GM11168 (cell line): Measurements from ENCODE around the gene OR10A6.

Source experiments
- in situ Hi-C: fragments of 300-500 bp; cut with MboI; formaldehyde crosslinking; loops from one replicate; pipeline ENCODE4 v1.12.0; 2022; ENCODE audit warnings: low sequenced_read_pairs; ENCODE audit not compliant: unreplicated experiment

OR10A6 gene, protein sequence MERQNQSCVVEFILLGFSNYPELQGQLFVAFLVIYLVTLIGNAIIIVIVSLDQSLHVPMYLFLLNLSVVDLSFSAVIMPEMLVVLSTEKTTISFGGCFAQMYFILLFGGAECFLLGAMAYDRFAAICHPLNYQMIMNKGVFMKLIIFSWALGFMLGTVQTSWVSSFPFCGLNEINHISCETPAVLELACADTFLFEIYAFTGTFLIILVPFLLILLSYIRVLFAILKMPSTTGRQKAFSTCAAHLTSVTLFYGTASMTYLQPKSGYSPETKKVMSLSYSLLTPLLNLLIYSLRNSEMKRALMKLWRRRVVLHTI

DNA sequence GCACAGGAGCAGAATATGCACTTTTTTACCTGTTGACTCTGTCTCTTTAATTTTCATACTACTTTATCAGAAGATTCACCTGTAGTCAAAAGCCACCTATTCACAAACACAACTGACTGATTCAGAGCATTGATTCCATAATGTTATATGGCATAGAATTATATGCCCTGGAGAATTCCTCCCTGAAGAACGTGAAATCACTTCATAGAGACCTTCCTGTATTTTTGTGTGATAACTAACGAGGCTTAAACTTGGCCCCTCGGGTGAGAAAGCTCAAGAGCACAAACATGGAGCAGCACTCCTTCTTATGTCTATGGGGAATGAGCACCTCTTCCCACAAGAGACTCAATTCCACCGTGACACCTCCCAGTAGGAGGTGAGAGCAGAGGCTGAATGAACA is at the start of gene OR10A6:
TSS of gene OR10A6 (minus strand) at position 101 of the 400 bp plus-strand sequence. CDS start 2,606 bp downstream, outside the sequence.
- in situ Hi-C loops, result no loop called here

DNA sequence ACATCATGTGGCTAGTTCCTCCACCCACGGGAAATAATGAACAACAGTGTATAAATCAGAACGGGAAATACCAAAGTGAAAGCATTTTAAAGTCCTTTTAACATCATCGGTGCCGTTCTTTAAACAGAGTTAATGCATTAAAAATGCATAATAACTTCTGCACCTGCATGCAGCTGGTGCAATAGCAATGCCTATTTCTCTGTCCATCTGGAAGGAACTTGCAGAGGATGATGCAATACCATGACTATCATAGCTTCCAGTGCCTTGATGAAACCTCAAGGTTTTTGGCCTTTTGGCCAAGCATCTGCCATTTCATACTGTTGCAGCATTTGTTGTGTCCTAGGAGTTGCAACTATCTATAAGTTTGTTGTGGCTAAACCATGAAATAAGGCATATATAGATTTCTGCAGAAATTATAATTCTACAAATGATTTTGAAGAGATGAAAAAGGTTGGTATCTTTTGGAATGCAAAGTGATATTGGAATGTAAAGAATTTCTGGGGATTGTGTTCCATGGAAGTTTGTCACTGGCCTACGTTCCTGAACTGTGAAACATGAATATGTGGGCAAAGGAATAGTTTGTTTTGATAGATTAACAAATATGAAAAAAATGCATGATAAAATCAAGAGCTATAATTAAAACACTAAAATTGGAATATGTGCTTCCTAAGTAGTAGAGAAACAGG is 46.3 kb upstream of the OR10A6 start:
- in situ Hi-C loops, result no loop called here

DNA sequence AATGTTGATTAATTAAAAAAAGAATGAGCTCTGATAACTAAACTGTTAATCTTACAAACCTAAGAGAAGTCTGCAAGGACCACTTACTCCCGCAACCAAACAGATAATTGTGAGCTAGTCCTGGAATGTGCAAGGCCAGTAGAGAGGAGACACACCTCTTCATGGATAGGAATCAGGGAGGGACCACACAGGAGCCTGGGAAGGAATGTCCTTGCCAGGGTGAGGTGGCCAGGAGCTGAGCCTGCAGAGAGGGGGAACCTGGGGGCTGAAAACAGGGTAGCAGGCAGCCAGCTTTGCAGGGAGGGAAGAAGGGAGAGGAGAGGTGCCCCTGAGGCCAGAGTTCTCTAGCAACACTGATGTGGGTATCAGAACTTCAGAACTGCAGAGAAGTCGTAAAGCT is 43.6 kb upstream of the OR10A6 start:
- in situ Hi-C loops, result loop anchor here (5.0 kb wide), 1 partner anchor 82 kb away; no protein-coding TSS in a partner anchor

DNA sequence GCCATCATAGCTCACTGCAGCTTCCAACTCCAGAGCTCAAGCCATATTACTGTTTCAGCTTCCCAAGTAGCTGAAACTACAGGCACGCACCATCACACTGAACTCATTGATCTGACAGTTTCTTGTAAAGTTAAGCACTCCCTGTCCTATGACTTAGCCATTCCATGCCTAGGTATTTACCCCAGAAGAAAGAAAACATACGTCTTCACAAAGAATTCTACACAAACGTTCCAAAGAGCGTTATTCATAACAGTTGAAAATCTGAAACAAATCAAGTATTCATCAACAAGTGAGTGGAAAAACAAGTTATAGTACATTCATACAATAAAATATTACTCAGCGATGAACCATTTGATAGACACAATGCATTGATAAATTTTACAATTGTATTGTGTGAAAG is 41.9 kb upstream of the OR10A6 start:
- in situ Hi-C loops, result loop anchor here (5.0 kb wide), 1 partner anchor 81 kb away; no protein-coding TSS in a partner anchor

DNA sequence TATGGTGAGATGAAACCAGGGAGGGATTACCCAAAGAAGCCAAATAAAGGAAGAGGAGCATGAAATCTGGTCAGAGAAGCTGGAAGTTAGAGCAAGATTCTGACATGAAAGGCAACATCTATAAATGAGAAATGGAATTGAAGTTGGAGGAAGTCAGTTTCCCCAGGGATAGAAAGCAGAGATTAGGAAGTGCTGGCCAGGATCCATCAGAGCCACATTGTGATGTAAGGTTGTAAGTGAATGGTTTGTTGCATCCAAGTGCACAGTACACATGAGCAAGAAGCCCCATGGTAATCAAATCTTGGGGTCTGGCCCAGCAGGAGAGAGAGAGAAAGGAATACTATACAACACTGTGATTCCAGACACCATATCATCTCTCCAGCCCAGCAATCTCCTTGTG is 40.8 kb upstream of the OR10A6 start:
- in situ Hi-C loops, result loop anchor here (5.0 kb wide), 1 partner anchor 80 kb away; no protein-coding TSS in a partner anchor

DNA sequence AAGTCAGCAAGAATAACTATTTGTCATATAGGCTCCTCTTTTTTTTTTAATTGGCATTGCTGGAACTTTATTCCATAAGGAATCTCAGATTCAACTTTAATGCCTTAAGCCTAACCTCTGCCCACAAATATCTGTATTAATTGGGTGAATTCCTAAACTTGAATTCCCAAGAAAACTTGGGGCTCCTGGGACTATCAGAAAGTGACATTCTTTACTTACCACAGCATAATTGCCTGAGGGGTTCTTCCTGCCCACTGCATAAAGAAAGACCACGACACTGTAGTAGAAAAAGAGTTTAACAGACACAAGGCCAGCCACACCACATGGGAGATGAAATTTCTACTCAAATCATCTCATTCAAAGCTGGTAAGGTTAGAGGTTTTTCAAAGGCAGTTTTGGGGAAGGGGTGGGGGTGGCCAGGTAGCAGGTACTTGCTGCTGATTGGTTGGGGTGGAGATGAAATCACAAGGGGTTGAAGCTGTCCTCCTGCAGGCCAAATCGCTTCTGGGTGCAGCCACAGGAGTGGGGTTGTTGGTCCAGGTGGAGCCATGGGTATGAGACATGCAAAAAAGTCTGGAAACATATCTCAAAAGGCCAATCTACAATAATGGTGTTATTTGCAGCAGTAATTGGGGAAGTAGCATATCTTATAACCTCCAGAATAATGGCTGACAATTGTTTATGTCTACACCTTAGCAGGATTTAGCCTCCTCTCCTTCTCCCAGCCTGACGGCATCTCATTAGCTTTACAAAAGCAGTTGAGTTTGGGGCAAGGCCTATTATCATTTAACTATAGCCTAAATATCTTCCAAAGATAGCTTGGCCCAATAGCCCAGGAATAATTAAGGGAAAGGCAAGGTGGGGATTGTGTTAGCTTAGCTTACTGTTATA is 38.9 kb upstream of the OR10A6 start:
- in situ Hi-C loops, result loop anchor here (5.0 kb wide), 1 partner anchor 78 kb away; no protein-coding TSS in a partner anchor

DNA sequence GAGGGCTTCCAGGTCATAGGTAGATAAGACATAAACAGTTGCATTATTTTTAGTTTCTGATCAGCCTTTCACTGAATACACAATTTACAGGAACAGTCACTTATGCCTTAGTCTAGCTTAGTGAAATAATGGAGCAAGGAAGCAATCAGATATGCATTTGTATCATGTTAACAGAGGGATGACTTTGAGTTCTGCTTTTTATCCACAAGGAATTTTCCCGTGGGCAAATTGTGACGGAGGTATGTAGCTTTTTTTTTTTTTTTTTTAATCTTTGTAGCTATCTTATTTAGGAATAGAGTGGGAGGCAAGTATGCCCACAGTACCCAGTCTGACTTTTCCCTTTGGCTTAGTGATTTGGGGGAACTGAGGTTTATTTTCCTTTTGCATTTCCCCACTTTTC is 37.6 kb upstream of the OR10A6 start:
- in situ Hi-C loops, result no loop called here

DNA sequence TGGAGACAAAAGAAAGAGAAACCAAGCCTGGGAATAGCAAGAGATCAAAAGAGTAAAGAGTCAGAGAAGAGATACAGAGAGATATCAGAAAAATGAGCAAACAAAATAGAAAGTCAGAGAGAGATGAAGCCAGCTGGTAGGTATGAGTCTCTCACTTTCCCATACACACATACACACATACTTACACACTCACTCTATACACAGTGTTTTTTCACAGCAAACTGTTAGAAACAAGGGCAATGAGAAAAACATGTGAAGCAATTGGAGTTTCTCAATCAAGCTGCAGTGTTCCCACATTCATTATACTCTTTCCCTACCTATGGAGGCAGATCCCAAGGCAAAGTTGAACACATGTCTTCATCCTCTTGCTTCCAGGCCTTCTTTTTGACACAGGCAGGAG is 36.8 kb upstream of the OR10A6 start:
- in situ Hi-C loops, result no loop called here

DNA sequence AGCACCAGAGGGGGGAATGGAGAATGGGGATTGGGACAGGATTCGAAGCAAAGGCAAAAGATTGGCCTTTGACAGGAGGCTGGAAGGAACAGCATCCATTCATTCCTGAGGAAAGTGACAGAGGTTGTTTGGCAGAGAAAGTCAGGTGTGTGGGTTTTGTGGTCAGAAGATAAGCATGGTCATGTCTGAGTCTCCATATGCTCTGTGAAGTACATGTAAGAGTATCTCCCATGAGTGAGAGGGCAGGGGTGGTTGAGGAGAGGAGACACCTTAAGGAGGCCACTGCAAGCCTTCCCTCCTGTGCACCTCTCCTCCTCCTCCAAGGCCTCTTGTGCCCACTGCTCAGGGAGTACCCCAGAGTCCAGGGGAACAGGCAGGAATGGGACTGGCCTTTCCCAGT is 36.0 kb upstream of the OR10A6 start:
- in situ Hi-C loops, result no loop called here

DNA sequence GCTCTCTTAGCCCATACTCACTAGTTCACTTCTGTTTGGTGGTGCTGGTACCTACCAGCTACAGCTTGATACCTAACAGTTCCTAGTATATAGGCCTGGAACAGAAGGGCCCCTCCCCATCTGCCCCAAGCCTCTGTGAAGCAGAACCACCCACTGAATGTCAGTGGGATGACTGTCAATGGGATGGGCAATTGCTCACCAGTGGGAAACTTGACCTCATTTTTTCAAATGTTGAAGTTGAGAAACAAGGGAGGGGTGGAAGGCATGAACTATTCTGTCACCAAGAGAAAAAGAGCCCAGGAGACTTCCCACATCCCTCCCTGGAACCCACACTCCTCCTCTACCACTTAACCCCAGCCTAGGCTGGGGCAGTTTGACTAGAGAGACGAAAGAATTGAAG is 34.3 kb upstream of the OR10A6 start, which contains the start of gene NLRP10:
TSS of gene NLRP10 (minus strand) at position 62 of the 400 bp plus-strand sequence. CDS start 1,952 bp downstream, outside the sequence.
- in situ Hi-C loops, result no loop called here

DNA sequence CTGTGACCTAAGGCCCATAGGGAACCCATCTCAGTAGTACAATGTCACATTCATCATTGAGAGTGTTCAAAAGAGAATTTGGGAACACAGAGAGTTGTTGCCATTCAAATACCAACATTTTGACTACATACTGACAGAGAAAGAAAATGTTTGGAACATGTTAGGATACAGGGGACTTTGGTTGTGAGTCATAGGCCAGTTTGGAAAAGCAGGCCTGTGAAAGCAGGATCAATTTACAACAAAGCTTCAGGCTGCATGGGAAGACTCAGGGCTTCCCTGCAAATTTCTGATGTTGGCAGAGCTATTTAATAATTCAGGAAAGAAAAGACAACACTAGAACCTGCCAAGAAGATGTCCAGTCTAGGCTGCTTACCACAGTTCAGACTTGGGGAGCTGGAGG is 33.8 kb upstream of the OR10A6 start:
- in situ Hi-C loops, result no loop called here

DNA sequence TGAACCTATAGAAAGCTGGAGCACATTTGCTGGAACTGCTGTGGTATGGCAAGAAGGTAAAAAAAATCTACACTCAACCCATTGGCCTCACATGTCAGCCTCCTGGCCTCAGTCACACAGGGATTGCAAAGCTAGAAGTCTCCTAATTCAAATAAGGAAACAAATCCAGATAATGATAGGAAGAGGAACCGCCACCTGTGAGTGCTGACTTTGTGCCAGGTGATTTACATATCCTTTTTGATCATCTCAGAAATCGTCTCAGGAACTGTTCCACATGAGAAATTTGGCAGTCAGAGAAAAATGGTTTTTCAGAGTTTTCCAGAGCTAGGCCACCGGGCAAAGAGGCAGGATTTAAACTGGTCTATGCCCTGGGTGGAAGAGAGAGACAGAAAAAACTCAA is 33.2 kb upstream of the OR10A6 start:
- in situ Hi-C loops, result no loop called here

DNA sequence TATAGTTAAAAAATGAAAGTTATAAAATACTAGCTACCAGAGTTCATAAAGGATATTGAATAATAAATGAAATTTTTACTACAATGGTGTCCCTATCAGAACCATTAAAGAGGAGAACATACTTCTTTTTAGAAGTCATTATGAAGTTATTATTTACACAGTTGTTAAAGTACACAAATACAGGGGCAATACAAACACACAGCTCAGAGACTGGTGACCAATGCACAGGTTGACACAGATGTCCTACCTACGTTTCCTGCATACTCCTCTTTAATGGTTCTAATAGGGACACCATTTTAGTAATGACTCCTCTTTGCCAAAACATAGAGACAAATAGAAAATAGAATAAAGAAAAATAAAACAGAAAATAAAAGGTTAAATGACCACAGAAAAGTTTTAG is 24.1 kb upstream of the OR10A6 start:
- in situ Hi-C loops, result no loop called here

DNA sequence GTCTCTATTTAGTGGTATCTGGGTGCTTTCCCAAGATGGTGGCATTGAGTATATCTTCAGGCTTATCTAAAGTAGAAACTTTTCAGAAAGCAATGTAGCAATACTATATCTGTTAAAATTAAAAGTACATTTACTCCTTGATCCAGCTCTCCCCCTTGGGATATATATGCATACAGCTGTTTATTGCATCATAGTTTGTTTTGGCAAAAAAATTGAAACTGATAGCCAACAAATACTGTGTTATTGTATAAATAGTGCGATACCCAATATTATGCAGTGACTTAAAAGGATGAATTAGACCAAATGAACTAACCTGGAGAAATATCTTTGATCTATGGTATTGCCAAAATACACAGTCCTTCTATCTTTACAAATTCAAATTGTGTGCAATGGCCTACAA is 18.9 kb upstream of the OR10A6 start:
- in situ Hi-C loops, result no loop called here

DNA sequence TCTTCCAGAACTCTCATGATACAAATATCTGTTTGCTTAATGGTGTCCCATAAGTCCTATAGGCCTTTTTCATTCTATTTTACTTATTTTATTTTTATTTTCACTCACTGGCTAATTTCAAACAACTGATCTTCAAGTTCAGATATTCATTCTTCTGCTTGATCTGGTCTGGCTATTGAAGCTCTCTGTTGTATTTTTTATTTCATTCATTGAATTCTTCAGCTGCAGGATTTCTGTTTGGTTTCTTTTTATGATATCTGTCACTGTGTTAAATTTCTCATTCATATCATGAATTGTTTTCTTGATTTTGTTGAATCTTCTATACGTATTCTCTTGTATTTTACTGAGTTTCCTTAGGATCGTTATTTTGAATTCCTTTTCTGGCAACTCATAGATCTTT is 13.1 kb upstream of the OR10A6 start:
- in situ Hi-C loops, result no loop called here

DNA sequence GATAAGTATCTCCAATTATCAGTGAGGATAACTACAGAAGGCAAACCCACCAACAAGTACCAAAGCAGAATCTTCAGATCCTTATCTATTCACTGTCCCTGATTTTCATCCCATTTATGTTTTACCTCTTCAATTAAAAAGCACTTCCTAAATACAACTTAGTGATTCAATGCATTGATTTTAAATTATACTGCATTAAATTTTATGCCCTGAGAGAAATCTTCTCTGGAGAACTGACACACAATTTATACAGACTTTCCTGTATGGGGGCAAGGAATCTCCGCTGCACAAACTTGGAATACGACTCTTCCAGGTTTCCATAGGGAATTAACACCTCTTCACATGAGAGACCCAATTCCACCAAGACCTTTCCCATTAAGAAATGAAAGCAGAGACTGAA is 10.5 kb upstream of the OR10A6 start, which contains the start of gene OR10A3:
TSS of gene OR10A3 (minus strand) at position 101 of the 400 bp plus-strand sequence. CDS start 2,188 bp downstream, outside the sequence.
- in situ Hi-C loops, result no loop called here

DNA sequence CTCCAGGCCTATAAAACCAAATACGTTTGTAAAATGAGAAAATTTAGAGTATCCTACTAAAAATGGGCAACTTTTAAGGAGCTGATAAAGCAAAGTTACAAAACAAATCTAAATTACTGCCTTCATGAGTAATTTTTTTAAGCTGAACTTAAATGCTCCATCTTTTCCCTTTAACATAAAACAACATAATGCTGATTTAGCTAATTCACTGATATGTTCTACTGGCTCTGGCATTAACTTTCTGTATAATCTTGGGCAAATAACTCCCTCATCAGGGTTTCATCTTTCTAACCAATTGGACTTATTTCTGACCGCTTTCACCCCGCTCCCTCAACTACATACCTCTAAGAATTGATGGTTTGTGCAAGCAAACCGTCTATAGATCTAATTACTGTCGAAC is 10.1 kb upstream of the OR10A6 start:
- in situ Hi-C loops, result no loop called here

DNA sequence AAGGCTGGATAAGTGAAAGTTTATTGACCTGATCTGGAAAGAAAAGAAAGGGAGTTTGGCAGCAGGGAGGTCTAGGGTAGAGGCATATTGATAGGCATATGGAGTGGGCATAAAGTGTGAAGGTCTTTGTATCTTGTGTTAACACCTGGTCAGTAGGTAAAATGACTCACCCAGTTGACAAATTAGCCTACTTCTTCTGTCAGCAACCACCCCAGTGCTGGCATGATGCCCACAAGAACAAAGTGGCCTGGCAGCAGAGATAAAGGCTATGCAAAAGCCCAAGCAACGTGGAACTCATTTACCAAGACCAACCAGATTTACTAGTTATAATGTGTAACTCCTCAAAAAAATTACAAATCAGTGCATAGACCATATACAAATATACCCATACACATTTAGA is 5.5 kb upstream of the OR10A6 start:
- in situ Hi-C loops, result no loop called here

DNA sequence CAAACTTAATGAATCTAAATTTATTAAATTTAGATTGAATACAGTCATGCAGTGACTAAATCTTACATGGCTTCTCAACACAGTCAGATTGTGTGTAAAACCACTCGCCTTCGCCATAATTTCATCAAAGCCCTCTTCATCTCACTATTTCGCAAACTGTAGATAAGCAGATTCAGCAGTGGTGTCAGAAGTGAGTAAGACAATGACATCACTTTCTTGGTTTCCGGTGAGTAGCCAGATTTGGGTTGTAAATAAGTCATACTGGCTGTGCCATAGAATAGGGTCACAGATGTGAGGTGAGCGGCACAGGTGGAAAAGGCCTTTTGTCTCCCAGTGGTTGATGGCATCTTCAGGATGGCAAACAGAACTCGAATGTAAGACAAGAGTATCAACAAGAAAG is 3.4 kb downstream of the OR10A6 start:
- in situ Hi-C loops, result no loop called here

DNA sequence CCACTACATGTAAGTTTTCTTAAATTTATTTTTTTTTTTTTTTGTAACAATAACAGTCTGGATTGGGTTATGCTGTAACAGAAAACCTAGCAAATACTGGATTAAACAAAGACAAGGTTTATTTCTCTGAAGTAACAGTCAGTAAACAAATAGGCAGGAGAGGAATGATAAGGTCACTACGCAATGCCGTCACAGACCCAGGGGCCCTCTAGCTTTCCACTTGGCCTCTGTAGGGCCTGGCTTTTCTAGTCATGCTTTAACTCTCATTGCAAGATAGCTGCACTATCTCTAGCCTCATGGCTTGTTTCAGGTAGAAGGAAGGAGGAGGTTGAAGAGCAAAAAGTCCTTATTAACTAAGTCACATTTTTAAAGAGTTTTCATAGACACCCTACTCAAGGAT is 6.5 kb downstream of the OR10A6 start:
- in situ Hi-C loops, result no loop called here
